ENCODE measurements around the gene ELOVL3. TPM values are rescaled to one million over a fixed set of nuclear protein-coding genes. Genes with fewer than 3 reads are reported as not detected.
"Not testable (repeated sequence)": the region's sequence is repeated elsewhere in the genome, so short reads cannot be mapped to it uniquely, and the experiment has no call there.

The ELOVL3 gene
- total RNA-seq, 1 donor: not detected

DNA sequence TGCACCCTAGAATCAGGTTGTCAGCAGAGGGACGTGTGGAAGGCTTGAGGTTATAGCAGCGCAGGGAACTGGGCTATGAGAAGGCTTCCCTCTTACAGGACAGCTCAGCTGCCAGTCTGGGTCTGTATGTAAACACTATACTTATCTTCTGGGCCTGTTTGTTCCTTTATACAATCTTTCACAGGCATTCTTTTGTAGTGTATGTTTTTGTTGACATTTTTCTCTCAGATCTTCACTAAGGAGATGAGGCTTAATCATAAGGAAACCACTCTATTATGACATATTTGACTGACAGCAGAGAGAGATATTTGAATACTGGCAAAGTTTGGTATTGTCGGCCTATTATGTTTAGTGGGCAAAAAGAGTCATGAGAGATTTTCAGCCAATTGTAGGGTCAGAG is 20.2 kb downstream of the ELOVL3 start:
- DNase-seq (ENCODE audit: low read depth in 2 of 3, low spot score in 2 of 3): no peak

DNA sequence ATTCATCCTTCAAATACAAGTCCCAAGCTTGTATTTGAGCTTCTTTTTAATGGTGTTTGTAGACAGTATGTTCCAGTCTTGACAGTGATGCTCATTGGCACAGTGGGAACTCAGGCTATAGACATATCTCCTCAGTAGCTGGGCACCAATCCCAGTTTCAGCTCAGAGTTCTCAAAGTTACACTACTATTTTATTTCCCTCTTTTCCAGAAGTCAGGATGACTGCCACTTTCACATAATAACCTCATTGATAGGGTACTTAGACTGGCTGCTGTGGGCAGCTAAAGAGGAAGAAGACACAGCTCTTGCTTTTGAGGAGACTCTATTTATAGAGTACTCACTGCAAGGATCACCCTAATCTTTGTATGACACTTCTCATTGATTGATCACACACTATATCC is 21.6 kb downstream of the ELOVL3 start:
- DNase-seq (ENCODE audit: low read depth in 2 of 3, low spot score in 2 of 3): no peak

DNA sequence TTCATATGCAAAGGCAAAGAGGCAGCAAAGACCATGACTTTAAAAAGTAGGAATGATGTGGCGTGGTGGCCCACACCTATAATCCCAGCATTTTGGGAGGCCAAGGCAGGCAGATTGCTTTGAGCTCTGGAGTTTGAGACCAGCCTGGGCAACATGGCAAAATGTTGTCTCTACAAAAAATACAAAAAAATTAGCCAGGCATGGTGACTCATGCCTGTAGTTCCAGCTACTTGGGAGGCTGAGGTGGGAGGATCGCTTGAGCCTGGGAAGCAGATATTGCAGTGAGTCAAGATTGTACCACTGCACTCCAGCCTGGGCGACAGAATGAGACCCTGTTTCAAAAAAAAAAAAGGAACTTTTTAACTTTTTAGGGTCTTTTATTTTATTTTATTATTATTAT is 26.4 kb downstream of the ELOVL3 start:
- not testable (repeated sequence) for DNase-seq (ENCODE audit: low read depth in 2 of 3, low spot score in 2 of 3)

DNA sequence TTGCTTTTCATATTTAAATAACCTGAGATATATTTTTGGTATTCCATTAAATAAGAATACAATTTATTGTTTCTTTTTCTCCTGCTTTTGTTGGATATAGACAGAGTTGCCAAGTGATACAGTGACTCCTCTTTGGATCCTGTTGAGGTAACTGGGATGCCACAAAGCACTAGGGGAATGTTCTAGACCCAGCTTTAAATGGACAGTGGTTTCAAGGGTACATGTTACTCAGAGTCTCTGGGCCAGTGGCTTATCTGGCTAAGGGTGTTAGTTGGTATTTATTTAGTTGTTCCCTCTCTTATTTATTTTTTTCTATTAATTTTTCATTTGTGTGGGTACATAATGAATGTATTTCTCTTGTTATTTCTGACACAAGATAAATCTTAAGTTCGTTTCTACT is 28.3 kb downstream of the ELOVL3 start:
- DNase-seq (ENCODE audit: low read depth in 2 of 3, low spot score in 2 of 3): no peak

DNA sequence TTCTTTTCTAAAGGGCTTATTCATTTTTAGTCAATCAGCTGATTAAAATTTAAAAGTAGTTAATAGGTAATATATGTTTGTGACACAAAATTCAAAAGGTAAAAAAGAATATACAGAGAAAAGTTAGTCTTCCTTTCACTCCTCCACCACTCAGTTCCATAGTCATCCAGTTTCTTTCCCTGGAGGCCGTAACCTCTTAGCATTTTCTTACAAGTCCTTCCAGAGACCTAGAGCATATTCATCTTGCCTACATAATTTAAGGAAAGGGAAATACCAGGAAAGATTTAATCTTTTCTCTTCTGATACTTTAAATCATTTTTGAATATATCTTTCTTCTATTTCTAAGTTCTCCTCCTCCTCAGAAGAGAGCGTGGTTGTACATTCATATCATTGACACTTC is 29.3 kb downstream of the ELOVL3 start:
- DNase-seq (ENCODE audit: low read depth in 2 of 3, low spot score in 2 of 3): no peak

DNA sequence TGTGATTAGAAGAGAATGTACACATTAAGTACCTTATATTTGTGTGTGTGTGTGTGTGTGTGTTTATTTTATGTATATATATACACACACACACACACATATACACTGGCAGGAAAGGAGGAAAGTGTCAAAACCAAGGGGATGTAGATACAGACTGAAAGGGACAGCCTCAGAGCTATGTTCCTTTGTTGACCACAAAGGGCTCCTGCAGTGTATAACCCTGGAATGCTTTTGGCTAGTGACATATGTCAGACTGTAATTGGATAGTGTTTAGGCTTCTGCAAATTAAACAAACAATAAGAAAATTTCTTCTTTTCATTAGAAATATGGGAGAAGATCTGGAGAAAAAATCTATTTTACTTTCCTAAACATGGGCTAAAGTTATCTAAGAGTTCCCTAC is 35.1 kb downstream of the ELOVL3 start:
- no peak for DNase-seq (ENCODE audit: low read depth in 2 of 3, low spot score in 2 of 3)

DNA sequence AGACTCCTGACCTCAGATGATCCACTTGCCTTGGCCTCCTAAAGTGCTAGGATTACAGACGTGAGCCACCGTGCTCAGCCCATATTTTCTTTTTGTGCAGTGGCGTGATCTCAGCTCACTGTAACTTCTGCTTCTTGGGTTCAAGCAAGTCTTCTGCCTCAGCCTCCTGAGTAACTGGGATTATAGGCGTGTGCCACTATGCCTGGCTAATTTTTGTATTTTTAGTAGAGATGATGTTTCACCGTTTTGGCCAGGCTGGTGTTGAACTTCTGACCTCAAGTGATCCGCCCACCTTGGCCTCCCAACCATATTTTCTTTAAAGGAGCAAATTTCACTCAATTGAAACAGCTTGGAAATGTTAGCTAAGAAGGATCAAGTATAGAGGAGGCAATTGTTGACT is 35.7 kb downstream of the ELOVL3 start:
- no peak for DNase-seq (ENCODE audit: low read depth in 2 of 3, low spot score in 2 of 3)

DNA sequence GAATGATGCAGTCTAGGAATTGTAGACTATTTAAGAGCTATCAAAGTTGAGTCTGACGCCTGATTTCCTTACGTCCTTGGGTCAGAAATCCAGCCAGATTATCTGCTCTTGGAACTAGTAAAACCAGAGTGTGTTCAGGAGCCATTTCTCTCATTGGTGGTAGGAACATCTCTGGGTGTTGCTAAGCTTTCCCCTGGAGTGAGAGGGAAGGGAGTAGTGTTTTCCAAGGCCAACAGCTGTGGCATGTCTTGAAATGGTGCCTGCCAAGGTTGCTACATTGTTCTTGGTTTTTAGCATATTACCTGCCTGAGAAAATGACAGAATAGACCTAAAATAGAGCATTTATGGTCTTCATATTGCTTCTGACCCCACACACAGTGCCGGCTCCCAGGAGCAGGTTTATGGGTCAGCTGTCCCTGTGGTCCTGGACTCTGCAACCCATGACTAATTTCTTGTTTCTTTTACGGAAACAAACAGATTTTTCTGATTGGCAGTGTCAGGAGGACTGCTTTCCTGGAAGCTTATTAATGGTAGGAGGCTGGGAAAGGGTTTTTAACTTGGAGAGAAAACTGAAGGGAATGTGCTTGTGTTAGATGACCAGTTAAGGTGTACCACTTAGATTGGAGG is 36.8 kb downstream of the ELOVL3 start:
- no peak for DNase-seq (ENCODE audit: low read depth in 2 of 3, low spot score in 2 of 3)

DNA sequence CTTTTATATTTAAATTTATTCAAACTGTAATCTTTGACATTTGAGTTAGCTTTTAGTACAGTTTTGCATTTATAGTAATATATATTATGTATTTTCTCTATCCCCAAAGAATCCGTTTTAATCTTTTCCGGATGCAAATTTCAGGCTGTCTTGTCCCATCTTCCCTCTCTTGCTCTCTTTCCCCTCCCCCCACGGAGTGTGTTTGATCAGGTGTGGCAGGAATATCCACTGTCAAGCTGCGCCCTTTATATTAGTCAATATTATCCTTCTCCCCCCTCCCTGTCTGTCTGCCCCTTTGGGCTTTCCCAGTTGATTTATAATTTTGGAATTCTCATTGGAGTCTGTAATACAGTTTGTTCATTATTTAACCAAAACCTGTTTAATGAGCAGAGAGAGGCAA is 38.3 kb downstream of the ELOVL3 start:
- DNase-seq (ENCODE audit: low read depth in 2 of 3, low spot score in 2 of 3): no peak

DNA sequence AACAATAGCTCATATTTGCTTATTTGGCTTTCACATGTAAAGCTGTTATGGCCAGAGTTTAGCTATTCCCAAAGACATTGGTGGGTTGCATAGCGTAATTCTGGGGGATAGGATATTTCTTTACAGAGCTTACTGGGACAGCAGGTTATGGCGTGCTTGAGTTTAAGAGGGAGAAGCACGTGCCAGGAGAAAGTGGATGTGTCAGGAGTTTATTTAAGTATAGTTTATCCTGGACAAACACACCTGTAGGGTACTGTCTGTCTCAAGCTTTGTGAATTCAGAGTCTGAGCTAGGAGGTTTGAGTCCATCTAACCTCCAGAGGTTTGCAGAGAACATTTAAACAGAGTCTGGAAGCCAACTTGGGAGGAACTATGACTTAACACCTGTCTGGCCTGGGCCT is 40.6 kb downstream of the ELOVL3 start:
- DNase-seq (ENCODE audit: low read depth in 2 of 3, low spot score in 2 of 3): no peak

DNA sequence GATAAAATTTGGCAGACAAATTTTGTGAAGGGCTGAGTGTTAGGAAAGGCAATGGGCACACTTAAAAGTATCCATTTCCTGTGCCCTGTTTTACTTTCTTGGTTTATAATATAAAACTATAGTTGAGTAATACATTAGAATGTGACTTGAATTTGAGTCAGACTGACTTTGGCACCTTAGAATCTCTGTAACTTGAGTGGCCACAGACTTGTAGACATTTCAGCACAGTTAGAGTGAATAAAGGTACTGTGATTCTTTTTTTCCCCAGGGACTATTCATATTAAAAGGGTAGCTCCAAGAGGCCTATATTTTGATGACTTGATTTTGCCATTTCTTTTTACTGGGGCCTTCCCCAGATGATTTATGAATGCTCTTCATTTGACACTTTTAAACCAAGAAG is 41.6 kb downstream of the ELOVL3 start:
- DNase-seq (ENCODE audit: low read depth in 2 of 3, low spot score in 2 of 3): no peak

DNA sequence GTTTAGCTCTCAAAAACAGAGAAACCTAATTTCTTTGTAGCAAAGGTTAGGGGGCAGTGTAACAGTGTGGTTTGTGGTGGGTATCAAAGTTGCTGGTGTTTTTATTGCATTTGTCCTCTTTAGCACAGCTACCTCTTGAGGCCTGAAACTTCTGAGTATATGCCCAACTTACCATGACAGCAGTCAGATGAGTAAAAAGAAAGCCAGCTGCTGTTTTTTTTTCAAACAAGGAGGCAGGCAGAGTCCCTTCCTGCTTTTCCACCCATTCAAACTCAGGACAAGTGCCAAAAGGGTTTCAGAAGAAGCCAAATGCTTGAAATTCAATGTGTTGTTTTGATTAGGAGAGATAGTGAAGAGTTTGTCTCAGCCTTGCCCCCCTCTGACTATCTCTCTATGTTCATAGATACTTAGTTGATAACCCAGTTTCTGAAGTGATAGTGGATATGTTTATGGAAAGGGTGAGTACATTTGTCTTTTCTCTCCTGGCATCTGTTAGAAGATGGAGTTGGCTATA is 42.3 kb downstream of the ELOVL3 start:
- DNase-seq (ENCODE audit: low read depth in 2 of 3, low spot score in 2 of 3): no peak

DNA sequence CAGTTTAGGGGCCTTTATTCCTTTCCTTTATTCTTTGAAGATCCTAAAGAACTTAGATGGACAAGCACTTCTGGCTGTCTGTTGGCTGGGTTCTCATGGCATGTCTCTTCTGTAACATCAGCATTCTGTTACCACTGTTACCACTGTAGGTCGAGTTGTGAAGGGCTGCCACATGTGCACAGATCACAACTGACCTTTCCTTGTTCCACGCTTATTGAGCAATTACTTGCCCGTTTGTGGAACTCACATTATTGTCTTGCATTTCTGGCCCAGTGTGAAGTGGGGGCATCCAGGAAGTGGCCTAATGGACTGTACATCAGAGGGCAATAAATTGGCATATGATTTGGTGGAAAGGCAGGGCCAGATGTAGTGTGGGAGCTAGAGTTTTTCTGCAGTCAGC is 42.9 kb downstream of the ELOVL3 start:
- no peak for DNase-seq (ENCODE audit: low read depth in 2 of 3, low spot score in 2 of 3)

DNA sequence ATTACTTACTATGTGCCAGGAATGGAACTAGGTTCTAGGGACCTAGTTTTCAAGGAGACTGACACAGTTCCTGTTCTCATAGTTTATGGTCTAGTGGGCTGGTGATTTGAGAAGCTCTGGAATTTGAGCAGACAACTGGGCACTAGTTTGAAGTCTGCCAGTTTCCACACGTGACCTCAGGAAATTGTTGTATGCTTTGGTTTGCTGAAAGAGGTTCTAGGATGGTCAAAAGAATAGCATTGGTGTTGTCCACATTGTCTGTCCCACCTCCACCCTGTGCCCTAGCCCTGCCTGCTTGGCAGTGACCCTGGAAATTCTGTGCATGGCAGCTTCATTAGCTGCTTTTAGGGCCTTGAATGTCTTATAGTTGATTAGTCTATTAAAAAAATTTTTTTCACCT is 48.0 kb downstream of the ELOVL3 start:
- no peak for DNase-seq (ENCODE audit: low read depth in 2 of 3, low spot score in 2 of 3)

DNA sequence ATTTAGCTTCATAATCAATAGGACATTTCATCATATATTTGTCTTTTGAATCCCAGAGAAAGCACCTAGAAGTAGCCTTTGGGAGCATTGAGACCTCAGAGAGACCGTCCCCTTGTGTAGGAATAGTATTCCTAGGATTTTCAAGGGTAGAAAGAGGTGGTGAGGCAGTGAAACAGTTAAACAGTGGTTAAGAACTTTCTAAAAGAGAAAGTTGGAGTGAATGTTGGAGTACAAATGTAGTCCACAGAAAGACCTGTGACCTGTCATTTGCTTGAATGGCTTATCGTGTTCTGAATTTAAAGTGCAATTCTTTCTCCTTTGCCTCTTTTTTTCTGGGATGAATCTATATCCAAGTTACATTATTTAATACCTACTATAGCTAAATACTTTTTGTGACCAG is 49.2 kb downstream of the ELOVL3 start:
- DNase-seq (ENCODE audit: low read depth in 2 of 3, low spot score in 2 of 3): no peak

DNA sequence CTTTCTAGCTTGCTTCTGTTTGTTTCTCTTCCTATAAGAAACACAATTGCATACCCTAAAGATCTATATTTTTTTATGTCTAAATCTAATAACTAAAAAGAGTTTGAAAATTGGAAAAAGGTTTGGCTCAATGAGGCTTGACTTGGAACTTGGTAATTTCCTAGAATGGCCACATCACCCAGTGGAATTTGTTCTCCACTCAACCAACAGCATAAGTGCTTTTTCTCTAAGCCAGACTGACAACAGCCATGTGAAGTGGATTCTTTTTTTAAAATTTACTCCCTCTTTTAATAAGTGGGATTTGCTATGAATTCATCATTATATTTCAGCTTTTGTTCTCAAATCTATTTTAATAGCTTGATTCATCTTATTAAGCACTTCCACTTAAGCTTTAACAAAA is 53.0 kb downstream of the ELOVL3 start:
- DNase-seq (ENCODE audit: low read depth in 2 of 3, low spot score in 2 of 3): no peak

Other genes starting within 250 kb of the ELOVL3 start
- 12.4 TPM for gene ARMH3, start 170.1 kb upstream of the ELOVL3 start, total RNA-seq
- 29.1 TPM for gene HPS6, start 160.9 kb upstream of the ELOVL3 start, total RNA-seq
- gene LDB1, start 105.9 kb upstream of the ELOVL3 start, total RNA-seq: 163 TPM
- 23.7 TPM for gene PPRC1, start 93.3 kb upstream of the ELOVL3 start, total RNA-seq
- 27.5 TPM for gene NOLC1, start 73.9 kb upstream of the ELOVL3 start, total RNA-seq
- gene PITX3, start 15.2 kb downstream of the ELOVL3 start, total RNA-seq: not detected
- 24.8 TPM for gene GBF1, start 19.2 kb downstream of the ELOVL3 start, total RNA-seq
- 50.4 TPM for gene NFKB2, start 169.4 kb downstream of the ELOVL3 start, total RNA-seq
- gene PSD, start 192.5 kb downstream of the ELOVL3 start, total RNA-seq: 4.6 TPM
- gene FBXL15, start 194.5 kb downstream of the ELOVL3 start, total RNA-seq: 21.8 TPM
- 45.2 TPM for gene CUEDC2, start 206.3 kb downstream of the ELOVL3 start, total RNA-seq
- gene C10orf95, start 225.2 kb downstream of the ELOVL3 start, total RNA-seq: 0.27 TPM